Activated B cell treated with CpG ODN at 0.5 μM for 24 hours (primary cell): ENCODE measurements around the gene MAP1LC3B. TPM values are rescaled to one million over a fixed set of nuclear protein-coding genes. Genes with fewer than 3 reads are reported as not detected.

ENCODE experiments used
- ATAC-seq: fragments of 200-7000 bp; cut with Tn5 transposase; one replicate; pipeline ENCODE4 v1.10.0; 2021; ENCODE audit warnings: low read depth, mild to moderate bottlenecking, moderate library complexity
- CTCF ChIA-PET: fragments of 350-600 bp; sonication (Branson Sonifier 250); formaldehyde crosslinking; loops from one replicate; lab custom pipeline; 2021; ENCODE audit warnings: antibody characterized with exemption; lab: Charles Lee
- POLR2A ChIA-PET: fragments of 350-600 bp; sonication (Branson Sonifier 250); formaldehyde crosslinking; loops from one replicate; lab custom pipeline; 2021; ENCODE audit warnings: antibody characterized with exemption; lab: Charles Lee
- DNase-seq: peaks from one replicate; pipeline ENCODE4 v3.0.0; 2022
- H3K27ac Mint-ChIP-seq: one replicate; pipeline ENCODE4 v1.8.0; 2020; ENCODE audit warnings: mixed read lengths
- H3K27me3 Mint-ChIP-seq: one replicate; pipeline ENCODE4 v1.8.0; 2021; ENCODE audit warnings: mixed read lengths
- H3K36me3 Mint-ChIP-seq: one replicate; pipeline ENCODE4 v1.8.0; 2021; ENCODE audit warnings: low read depth, mixed read lengths
- H3K4me1 Mint-ChIP-seq: one replicate; pipeline ENCODE4 v1.8.0; 2021; ENCODE audit warnings: mixed read lengths
- H3K4me3 Mint-ChIP-seq: one replicate; pipeline ENCODE4 v1.8.0; 2020; ENCODE audit warnings: mild to moderate bottlenecking, mixed read lengths
- H3K9me3 Mint-ChIP-seq: one replicate; pipeline ENCODE4 v1.8.0; 2020; ENCODE audit warnings: mixed read lengths
- CTCF ChIP-seq: fragments of 200-600 bp; IDR thresholded peaks from one replicate; pipeline ENCODE4 v1.8.0; 2022; ENCODE audit warnings: antibody characterized with exemption, mild to moderate bottlenecking
- intact Hi-C: fragments of 100-400 bp; cut with micrococcal nuclease; formaldehyde crosslinking; loops from one replicate; pipeline ENCODE4 v1.15.1; 2024
- total RNA-seq: library from RNA; stranded (reverse); gene quantifications from 2 replicates; pipeline ENCODE4 v1.2.3, GENCODE V29; 2022

MAP1LC3B gene
- total RNA-seq, 1 donor from 2014 or later = 52.9 TPM

GRCh38 chr16:87404764-87405625 lies 12.9 kb downstream of the MAP1LC3B start:
- no peak overlapping the region for H3K4me3 Mint-ChIP-seq
- ChIA-PET CTCF (no interaction called here), POLR2A (no interaction called here)
- no peak overlapping the region for H3K27ac Mint-ChIP-seq
- intact Hi-C loops = no loop called here
- no peaks in the 10 kb centered on the region for H3K9me3 Mint-ChIP-seq
- peaks cover 5% of the 10 kb centered on the region for H3K4me1 Mint-ChIP-seq
- DNase-seq (no peak), ATAC-seq (no peak)
- H3K27me3 Mint-ChIP-seq = no peaks in the 10 kb centered on the region
- H3K36me3 Mint-ChIP-seq = peaks cover 62% of the 10 kb centered on the region
- TF ChIP-seq CTCF = no peak

GRCh38 chr16:87406495-87407088 lies 14.5 kb downstream of the MAP1LC3B start:
- intact Hi-C loops = no loop called here
- ChIA-PET POLR2A (interaction anchor here (0.8 kb wide), 1 partner anchor 360 kb away, joined by 3 read pairs; the partner anchor contains the start of gene KLHDC4), CTCF (no interaction called here)
- Mint-ChIP-seq H3K27me3 (no peaks in the 10 kb centered on the region), H3K4me1 (peaks cover 5% of the 10 kb centered on the region), H3K9me3 (no peaks in the 10 kb centered on the region), H3K36me3 (peaks cover 51% of the 10 kb centered on the region), H3K4me3 (no peak overlapping the region), H3K27ac (no peak overlapping the region)
- TF ChIP-seq CTCF = no peak
- DNase-seq (no peak), ATAC-seq (no peak)

- H3K9me3 Mint-ChIP-seq = no peaks in the 10 kb centered on the region
- intact Hi-C loops = no loop called here
- no peak for TF ChIP-seq CTCF
- ATAC-seq (peak; percentile 58), DNase-seq (no peak)
- no peak overlapping the region for H3K27ac Mint-ChIP-seq
- peaks cover 46% of the 10 kb centered on the region for H3K36me3 Mint-ChIP-seq
- peak overlapping the region; percentile 28 for H3K4me3 Mint-ChIP-seq
- H3K27me3 Mint-ChIP-seq = no peaks in the 10 kb centered on the region
- peaks cover 5% of the 10 kb centered on the region for H3K4me1 Mint-ChIP-seq
- ChIA-PET CTCF (no interaction called here), POLR2A (interaction anchor here (1.0 kb wide), 1 partner anchor 24 kb away, joined by 3 read pairs; the partner anchor contains the start of gene FBXO31)
Observed at GRCh38 chr16:87407511-87408112, 15.5 kb downstream of the MAP1LC3B start.

- ChIA-PET POLR2A (no interaction called here), CTCF (no interaction called here)
- peaks cover 36% of the 10 kb centered on the region for H3K36me3 Mint-ChIP-seq
- no peak overlapping the region for H3K27ac Mint-ChIP-seq
- no peaks in the 10 kb centered on the region for H3K9me3 Mint-ChIP-seq
- intact Hi-C loops = no loop called here
- no peak for DNase-seq
- ATAC-seq = no peak
- TF ChIP-seq CTCF = no peak
- H3K4me3 Mint-ChIP-seq = no peak overlapping the region
- H3K27me3 Mint-ChIP-seq = no peaks in the 10 kb centered on the region
- peaks cover 5% of the 10 kb centered on the region for H3K4me1 Mint-ChIP-seq
Observed at GRCh38 chr16:87409153-87409552, 17.0 kb downstream of the MAP1LC3B start.

- Mint-ChIP-seq H3K4me3 (no peak overlapping the region), H3K36me3 (peaks cover 31% of the 10 kb centered on the region), H3K9me3 (no peaks in the 10 kb centered on the region), H3K4me1 (peaks cover 5% of the 10 kb centered on the region), H3K27ac (no peak overlapping the region), H3K27me3 (no peaks in the 10 kb centered on the region)
- no peak for TF ChIP-seq CTCF
- ChIA-PET POLR2A (no interaction called here), CTCF (no interaction called here)
- intact Hi-C loops = no loop called here
- ATAC-seq (no peak), DNase-seq (no peak)
Observed at GRCh38 chr16:87409781-87410180, 17.6 kb downstream of the MAP1LC3B start.
